Stimulated activated CD4-positive, alpha-beta T cell treated with anti-CD3 and anti-CD28 coated beads, Interleukin-15, amount 100 ng/mL, for 24 hours (primary cell): ENCODE data around the gene METTL8.

Experiments
- DNase-seq: peaks from one replicate; pipeline ENCODE4 v3.0.0-alpha.2; 2020

Gene METTL8, protein sequence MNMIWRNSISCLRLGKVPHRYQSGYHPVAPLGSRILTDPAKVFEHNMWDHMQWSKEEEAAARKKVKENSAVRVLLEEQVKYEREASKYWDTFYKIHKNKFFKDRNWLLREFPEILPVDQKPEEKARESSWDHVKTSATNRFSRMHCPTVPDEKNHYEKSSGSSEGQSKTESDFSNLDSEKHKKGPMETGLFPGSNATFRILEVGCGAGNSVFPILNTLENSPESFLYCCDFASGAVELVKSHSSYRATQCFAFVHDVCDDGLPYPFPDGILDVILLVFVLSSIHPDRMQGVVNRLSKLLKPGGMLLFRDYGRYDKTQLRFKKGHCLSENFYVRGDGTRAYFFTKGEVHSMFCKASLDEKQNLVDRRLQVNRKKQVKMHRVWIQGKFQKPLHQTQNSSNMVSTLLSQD

DNA sequence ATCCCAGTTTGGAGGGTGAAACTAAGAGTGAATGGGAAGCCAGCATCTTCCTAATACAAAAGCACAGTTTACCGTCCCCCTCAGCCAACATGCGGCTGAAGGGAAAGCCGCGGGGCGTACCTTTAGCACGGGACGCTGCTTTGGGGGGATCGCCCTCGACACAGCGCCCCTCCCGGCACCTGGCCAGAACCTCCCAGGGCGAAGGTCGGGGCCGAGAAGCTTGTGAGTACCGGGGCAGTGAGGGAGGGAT is at the start of gene METTL8:
METTL8 (minus strand) TSS at position 228 of the 250 bp plus-strand sequence. CDS start 41,805 bp downstream, outside the sequence.
- no peak for DNase-seq

DNA sequence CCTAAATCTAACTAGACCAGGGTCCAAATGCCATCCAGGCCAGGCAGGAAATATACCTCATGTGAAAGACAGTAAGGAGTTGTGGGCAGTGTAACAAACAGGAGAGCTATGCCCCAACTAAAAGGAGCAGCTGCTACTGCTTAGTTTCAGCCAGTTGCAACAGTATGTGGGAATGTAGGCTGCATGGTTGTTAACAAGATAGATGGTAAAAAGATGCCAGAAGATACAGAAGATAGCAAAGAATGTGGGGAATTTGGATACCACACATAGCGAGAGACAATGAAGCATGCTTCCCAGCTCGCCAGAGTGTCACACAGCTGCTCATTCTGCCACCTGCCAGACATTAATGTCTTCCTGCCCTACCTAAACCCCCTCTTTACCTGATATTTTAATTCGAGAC is 49.1 kb upstream of the METTL8 start:
- DNase-seq, result no peak

DNA sequence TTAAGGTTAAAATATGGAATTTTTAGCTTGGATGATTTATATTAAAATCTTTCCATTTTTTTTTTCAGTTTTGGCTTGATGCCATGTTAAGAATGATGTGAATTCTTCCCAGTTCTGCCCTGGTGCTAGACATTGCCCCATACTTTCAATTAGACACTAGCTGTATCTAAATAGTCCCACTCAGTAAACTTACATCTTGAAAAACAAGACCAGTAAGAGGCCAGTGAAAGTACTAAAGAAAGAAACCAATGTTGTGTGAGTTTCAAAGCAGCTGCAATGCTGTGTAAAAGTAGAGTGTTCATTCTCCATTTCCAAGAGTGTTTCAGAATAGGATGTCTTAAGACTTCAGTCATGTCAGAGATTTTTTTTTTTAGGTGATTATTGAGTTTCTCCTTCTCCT is 48.5 kb upstream of the METTL8 start:
- no peak for DNase-seq

DNA sequence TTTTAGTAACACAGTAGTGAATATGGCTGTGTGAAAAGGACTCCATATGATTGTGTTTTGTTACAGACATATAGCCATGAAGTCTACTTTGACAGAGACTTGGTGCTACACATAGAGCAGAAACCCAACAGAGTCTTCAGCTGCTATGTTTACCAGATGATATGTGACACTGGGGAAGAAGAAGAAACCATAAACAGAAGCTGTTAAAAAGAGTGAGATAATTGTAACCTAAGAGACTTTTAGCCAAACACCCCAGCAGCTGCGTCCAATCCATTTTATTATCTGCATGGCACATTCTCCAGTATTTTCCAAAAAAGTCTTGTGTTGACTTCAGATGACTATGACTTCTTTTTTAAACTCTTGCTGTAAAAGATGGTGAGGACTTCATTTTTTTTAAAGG is 47.1 kb upstream of the METTL8 start:
- DNase-seq, result no peak

DNA sequence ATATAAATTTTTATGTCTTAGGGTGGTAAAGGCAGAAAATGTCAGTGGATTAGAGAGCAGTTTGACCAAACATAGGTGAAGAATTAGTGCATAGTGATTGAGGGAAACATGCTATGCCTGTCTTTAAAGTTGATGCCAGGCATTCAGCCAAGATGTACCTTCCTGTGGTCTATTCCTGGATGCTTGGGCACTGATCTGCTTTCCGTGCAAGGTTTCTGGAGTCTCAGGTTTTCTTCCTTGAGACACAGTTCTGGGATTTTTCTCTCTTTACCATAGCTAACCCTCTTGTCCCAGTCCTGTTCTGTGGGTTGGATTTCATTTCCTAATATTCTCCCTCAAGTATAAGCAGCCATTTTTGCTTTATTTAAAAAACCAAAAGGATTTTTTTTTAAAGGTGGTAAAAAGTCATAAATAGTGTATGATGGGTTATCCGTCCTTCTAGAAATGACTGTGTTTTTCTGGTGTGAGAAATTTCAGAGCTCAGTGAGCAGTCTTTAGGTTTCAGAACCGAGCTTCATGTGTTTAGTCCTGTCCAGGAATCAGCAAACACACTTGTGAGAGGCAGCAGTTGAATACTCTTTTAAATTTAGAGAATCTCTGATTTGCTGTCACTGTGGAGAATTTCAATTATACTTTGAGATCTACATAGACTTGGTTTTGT is 45.5 kb upstream of the METTL8 start:
- no peak for DNase-seq

DNA sequence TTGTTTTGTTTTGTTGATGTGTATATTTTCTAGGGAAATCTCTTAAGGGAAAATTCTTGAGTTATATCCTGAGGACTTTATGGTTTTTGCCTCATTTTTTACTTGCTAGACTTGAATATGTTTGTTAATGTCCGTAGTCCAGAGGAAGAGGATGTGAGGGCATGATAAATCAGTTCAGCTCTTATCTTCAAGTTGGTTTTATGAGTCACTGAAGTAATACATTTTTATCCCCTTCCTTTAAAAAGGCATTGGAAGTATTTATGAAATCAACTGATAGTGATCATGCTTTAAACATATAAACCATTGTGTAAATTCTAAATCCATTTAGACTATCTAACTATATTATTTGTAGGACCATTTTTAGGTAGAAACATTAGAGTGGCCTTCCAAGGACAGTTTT is 44.6 kb upstream of the METTL8 start:
- DNase-seq, result no peak

DNA sequence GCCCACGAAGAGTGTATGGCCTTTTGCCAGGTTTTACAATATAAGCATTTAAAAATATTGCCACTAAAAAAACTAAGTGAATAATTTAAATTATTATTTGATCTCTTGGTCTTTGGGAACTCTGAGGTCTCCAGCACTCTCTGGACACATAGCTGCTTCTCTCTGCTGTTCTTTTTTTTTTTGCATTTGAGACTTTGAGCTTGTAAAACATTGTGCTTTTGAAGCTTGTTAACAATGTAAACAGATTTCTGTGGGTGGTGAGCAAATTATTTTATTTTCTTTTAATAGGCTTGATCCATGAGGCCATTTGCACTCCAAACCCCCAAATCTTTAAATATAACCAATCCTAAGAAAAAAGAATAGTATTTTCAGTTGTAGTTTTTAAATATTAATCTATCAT is 42.2 kb upstream of the METTL8 start:
- no peak for DNase-seq

DNA sequence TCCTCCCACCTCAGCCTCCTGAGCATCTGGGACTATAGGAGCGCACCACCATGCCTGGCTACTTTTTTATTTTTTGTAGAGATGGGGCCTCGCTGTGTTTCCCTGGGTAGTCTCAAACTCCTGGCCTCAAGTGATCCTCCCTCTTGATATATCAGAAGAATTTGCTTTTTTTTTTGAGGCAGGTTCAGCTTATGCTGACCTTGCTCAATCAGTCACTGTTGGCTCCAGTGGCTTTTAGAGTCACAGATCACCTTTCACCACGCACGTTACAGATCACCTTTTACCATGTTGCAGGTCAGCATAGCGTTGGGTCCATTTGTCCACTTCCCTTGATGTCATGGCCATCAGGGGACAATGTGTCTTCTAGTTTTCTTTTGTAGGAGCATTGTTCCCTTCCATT is 36.3 kb upstream of the METTL8 start:
- DNase-seq, result no peak

DNA sequence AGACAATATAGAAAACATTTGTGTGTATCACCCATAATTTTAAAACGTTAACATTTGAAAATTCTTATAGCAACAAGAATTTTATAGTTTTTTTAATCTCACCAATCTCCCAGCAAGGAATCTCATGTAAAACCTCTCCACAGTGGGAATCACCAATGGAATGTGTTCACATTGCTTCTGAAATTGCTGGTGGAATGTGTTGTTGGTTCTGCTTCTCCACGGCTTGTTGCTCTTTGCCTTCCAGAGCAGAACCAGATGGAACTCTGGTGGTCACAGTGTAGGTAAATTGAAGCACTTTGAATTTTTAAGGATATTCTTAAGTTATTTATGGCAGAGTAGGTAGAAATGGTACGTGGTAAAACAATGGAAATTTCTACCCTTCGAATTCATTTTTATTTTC is 35.4 kb upstream of the METTL8 start:
- DNase-seq, result no peak

DNA sequence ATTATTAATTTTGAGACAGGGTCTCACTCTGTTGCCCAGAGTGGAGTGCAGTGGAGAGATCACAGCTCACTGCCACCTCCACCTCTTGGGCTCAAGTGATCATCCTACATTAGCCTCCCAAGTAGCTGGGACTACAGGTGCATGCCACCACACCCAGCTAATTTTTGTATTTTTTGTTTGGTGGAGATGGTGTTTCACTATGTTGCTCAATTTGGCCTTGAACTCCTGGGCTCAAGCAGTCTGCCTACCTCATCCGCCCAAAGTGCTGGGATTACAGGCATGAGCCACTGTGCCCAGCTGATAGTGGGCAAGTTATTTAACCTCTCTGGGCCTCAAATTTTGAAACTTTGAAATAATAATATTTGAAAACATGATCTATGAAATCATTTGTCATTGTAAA is 26.7 kb upstream of the METTL8 start:
- DNase-seq, result no peak

DNA sequence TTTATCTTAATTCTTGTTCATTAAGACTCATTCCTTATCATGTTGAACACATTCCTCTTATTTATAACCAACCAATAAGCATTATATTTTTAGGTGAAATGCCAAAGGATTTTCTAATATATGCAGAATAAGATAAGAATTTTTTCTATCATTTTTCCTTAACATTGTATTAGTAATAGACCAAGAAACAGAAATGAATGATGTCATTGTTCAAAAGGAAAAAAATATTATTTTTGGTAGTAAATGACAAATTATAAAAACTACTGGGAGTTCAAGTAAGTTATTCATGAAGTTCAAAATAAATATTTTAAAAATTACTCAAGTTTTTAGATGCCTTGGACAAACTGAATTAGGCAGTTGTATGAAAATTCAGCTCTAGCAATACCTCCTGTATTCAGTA is 25.7 kb upstream of the METTL8 start:
- no peak for DNase-seq

DNA sequence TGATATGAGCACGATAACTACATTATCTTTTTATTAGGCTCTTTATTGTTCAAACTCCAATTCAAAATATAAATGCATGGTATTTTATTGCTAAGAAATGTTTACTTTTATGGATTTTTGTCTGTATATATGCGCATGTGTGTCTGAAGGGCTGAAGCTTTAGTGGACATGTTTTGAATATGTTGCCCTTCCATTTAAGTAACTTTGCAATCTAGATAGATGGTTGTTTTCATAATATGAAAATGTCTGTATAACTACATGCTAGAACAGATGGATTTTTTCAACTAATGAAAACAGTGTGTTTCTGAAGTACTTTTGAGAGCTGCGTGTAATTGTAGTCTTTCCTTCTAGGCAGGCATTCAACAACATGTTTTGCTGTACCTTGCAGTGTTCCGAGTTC is 19.0 kb upstream of the METTL8 start:
- DNase-seq, result no peak

DNA sequence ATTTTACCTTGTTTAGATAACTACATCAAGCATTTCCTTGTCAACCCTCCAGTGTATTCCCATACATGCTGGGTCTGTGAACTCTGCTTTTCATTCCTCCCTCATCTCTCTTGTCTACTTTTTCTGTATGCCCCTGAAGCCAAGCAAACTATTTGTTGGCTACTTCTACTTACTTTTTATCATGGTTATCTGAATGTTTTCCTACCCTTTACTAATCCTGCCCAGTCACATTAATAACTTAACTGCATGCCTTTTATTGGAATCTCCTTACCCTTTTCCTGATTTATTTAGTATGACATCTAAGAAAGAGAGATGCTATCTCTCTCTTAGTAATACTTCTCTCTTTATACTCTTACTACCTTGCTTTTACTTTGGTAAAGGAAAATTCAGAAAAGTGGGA is 17.3 kb upstream of the METTL8 start:
- no peak for DNase-seq

DNA sequence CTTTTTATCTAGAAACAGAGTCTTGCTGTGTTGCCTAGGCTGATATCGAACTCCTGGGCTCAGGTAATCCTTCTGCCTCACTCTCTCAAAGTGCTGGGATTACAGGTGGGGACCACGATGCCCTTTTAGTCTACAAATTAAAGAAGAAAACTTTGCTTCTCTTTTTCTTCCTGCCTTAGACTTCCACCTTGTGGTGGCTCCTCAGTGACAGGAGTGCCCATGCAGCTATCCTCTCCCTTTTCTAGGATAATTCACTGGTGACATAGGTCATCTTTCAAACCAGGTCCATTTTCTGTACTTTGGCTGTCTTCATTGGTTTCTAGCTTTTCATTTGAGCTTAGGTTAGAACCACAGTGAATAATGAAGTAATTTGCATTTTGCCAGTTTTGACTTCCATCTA is 13.9 kb upstream of the METTL8 start:
- DNase-seq, result no peak

DNA sequence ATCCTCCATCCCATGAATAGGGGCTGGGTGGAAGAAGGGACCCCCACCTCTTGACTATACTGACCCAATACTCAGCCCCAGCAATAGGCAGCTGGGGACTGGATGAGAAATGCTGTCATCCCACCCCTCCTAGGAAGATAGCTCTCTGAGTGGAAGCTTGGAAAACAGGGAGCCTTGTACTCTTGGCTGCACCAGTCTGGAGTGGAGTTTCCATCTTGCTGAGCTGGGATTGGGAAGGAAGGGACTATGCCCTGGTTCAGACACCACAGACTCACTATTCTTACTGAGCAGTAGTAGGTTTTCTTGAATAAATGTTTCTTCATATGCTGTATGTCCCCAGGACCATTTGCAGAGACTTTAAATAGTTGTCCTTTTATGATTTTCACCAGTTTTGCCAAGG is 7.7 kb upstream of the METTL8 start:
- no peak for DNase-seq

DNA sequence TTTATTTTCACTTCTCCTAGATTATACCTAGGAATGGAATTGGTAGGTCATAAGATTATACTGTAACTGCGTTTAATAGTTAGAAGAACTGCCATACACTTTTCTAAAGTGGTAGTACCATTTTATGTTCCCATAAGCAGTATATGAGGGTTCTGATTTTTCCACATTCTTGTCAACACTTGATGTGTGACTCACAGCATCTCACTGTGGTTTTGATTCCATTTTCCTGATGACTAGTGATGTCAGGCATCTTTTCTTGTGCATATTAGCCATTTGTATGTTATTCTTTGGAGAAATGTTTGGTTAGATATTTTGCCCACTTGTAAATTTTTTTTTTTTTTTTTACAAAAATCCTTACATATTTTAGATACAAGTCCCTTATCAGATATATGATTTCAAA is 2.5 kb upstream of the METTL8 start:
- DNase-seq, result no peak

DNA sequence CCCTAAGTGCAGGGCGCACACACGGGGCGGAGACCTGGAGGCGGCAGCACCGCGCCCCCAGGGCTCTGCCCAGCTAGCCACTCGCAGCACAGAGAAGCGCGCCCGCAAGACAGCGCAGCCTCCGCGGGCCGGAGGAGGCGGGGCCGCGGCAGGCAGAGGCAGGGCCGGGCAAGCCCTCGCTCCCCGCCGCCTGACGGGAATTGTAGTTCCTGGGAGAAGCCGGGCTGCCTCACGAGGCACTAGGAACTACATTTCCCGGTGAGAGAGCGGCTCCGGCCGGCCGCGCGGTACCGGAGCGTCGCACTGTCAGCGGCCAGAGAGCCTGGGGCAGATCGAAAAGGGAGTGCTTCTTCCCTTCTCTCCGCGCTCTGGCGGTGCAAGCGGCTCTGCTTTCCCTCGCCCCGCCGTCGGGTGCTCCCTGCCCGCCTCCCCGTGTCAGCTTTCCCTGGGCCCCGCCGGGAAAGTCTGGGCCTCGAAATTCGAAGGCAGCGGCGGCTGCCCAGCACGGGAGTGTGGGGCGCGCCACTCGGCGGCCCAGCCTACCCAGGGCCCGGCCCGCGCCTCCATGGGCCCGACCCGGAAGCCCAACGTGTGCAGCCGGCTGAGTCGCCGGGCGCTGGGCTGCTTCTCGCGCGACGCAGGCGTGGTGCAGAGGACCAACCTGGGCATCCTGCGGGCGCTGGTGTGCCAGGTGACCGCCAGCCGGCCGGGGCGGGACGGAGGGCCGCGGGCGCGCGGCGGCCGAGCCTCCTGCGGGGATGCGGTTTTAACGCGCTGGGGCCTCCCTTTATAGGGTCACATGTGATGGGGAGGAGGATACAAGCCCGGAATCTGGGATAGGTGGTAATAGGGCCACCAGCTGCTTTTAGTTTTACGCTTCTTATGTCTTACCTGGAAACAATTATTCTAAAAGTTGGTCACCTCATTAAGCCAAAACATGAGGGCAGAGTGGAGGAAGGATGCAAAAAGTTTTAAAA is 511 bp upstream of the METTL8 start, which contains the start of gene DCAF17:
DCAF17 (plus strand) TSS at position 214 of the 977 bp plus-strand sequence; CDS start at position 566, 352 bp downstream.
- peak; percentile 95 for DNase-seq

DNA sequence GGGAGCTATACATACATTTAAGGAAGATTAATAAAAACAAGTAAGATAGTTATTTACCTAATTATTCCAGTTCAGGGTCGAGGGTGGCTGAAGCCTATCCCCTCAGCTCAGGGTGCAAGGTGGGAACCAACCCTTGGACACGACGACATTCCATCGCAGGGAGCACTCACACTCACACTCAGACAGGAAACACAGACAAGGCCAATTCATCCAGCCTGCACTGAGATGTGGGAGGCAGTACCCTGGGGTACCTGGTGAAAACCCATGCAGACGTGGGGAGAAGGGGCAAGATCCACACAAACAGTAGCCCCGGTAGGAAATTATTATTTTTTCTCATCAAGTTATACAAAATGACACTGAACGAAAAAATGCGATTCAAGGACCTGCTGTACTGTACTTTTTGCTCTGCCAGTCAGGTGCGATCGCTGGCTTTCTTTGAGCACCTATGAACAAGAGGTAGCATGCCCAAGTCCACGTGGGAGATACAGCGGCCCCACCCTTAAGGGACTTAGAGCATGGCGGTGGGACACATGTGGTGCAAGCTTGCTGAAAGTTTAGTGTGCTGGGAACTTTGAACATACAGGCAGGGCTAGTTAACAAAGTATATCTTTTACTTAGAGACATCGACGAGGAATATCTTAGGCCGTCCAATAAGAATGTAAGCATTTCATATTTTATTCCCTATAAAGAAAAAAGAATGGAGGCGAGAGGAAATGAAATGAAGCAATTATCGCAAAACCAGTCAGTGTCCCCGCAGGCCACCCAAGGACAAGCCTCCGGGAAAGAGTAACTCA is 624 bp downstream of the METTL8 start:
- DNase-seq, result peak; percentile 68

DNA sequence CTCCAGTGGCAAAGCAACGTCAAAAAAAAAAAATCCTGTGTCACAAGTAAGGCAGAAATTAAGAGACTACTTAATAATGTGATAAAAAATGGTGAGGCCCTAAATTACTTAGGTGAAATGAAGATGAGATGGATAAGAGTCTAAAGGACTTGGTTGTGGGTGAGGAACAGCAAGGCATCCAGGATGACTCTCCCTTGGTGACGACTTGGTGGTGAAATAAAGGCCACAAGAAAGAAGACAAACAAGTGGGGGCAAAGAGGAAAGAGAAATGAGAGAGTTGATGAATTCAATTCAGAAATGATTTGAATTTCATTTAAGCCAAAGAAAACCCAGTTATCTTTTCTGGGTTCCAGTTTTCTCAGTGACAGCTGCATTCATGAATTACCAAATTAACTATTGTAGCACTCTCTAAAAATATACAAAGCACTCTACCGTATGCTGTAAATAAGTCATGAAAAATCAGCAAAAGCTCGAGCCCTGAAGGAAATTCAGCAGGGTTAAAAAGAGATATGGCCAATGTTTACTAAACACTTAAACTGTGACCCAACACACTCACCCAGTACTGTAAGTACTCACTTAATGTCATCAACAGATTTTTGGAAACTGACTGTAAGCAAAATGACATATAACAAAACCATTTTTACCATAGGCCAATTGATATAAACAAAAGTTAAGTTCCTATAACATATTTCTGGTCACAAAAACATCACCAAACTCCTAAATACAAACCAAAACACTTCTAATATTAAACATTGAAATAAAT is 1.4 kb downstream of the METTL8 start:
- DNase-seq, result no peak

DNA sequence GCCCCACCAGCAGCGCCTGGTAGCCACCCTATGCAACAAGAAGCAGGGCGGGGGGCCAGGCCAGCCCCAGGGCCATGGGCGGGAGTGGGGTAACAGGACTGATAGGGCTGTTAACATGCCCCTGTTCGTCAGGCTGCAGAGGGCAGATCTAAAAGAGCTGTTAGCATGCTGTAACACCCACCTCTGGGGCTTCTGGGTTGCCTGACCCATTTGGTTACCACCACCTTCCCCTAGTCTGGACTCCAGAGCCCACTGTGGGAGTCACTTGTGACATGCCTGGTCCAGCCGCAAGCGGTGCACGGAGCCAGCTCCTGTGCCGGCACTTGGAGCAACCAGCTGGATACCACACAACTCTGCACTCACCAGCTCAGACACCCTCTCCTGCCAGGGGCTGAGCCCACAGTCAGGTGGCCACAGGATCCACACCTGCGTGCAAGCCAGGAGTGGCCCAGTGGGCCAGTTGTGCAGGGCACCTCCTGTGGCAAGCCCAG is 2.1 kb downstream of the METTL8 start:
- no peak for DNase-seq

DNA sequence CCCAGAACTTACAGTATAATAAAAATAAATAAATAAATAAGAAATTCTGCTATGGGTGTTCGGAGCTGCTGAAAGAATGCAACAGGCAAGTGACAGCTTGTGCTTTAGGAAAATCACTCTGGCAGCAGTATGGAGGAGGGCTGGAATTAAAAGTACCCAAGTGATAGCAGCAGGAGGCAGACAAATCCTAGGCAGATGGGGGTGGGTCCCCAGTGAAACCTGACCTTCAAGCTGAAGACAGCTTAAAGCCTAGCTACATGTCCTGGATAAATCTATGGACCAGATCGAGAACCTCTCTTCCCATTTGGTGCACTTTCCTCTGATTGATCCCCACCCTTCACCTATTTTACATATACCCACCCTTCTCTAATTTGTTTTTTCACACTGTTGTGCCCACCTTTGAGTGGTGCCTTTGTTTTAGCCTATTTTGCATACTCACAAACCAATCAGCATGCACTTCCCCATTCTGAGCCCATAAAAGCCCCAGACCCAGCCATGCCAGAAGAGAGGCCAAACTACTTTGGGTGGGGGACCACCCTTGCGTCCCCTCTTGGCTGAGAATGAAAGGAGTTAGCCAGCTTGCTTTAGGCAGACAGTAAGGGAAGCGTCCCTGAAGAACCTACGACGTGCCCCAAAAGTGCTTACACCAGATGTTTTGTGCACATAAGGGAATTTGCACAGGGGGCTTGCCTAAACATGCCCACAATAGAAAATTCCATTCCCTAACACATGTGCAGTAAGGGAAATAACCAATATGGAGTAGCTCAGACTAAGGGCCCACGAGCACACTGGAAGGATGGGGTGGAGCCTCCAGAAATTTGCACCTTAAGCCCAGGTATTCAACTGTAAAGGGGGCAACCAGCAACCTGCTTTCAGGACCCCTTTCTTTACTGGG is 3.0 kb downstream of the METTL8 start:
- no peak for DNase-seq
